HS-5 (cell line): Measurements from ENCODE around the gene NOL8.
A peak's percentile ranks its signal among the peaks of the same experiment; 100 is the strongest.

ENCODE experiments used
- DNase-seq: peaks from one replicate; pipeline ENCODE4 v3.0.0-alpha.2; 2012; ENCODE audit warnings: low read depth

The NOL8 gene

DNA sequence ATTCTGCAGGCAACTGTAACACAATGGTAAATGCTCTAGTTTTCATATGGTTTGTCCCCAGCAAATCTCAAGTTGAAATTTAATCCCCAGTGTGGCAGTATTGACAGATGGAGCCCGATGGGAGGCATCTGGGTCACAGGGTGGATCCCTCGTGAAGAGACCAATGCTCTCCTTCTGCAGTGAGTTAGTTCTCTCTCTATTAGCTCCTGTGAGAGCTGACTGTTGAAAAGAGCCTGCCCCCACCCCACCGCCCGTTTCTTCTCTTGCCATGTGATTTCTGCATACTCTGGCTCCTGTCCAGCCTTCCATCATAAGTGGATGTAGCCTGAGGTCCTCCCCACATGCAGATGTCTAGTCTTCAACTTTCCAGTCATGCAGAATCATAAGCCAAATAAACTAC lies 58.7 kb downstream of the NOL8 start:
- no peak for DNase-seq

DNA sequence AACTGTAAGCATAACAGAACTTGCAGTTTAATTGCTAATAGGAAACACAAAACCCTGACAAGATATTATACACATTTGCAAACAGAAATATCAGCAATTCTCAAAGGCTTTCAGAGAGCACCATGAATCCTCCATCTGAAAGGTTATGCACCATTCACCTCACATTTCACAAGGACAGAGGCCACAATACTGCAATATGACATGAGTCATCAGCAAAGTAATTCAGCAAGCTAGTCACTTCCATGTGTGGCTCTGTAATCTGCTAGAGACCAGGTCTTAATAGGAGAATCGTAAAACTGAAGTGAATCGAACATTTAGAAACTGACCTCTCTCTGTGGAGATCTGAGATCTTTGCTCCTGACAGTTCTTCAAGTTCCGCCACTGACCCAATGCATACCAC lies 60.0 kb downstream of the NOL8 start:
- peak; percentile 60 for DNase-seq

DNA sequence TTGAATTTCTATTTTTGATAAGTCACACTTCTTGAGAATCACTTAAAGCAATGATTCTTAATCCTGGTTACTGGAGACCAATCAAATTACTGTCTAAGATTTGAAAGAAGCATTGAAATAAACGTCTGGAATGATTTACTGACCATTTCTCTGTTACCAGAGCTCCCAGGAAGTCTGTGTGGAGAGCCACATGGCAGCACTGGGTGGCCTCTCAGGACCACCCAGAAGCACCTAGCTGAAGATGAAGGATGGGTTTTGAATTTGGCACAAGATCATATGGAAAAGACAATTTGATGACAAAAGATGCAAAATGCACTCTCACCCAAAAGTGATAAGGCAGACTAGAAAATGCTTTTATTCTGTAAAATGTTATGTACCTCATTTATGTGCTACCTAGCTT lies 62.0 kb downstream of the NOL8 start:
- no peak for DNase-seq

DNA sequence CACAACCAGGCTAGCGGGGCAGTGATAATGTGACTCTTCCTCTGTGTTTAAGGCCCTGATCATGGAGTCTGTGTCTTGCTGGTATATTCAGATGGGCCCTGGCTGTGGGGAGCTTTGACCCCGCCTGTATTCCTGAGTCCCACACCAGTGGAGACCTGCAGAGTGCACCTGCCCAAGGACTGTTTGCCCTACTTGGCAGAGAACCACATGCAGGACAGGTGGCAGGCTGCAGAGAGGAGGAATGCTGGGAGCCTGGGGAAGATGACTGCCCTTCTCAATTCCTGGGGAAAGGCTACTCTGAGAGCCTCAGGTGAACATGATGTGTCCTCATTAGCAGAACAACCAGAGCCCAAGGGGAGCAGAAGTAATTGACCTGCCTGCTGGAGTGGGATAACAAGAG lies 67.8 kb downstream of the NOL8 start:
- DNase-seq: no peak

GRCh38 chr9:92254381-92255337 lies 70.5 kb downstream of the NOL8 start:
- DNase-seq: no peak

- DNase-seq: no peak
These were observed 71.5 kb downstream of the NOL8 start for GRCh38 chr9:92253656-92254055.

- no peak for DNase-seq
These were observed 77.2 kb downstream of the NOL8 start for GRCh38 chr9:92247981-92248380.
